CD4-positive, alpha-beta T cell (primary cell): ENCODE measurements around the gene GHITM. TPM values are rescaled to one million over a fixed set of nuclear protein-coding genes. Genes with fewer than 3 reads are reported as not detected.
"Not testable (repeated sequence)": the region's sequence is repeated elsewhere in the genome, so short reads cannot be mapped to it uniquely, and the experiment has no call there.

Experiments used
- ATAC-seq: fragments of 200-7000 bp; cut with Tn5 transposase; one replicate; pipeline ENCODE4 v1.10.0; 2022; ENCODE audit warnings: mild to moderate bottlenecking; ENCODE audit not compliant: poor library complexity
- CTCF ChIA-PET: fragments of 350-600 bp; sonication (Branson Sonifier 250); formaldehyde crosslinking; loops from one replicate; lab custom pipeline; 2021; ENCODE audit warnings: antibody characterized with exemption, inconsistent platforms; lab: Charles Lee
- POLR2A ChIA-PET: fragments of 350-600 bp; sonication (Branson Sonifier 250); formaldehyde crosslinking; loops from one replicate; lab custom pipeline; 2021; ENCODE audit warnings: antibody characterized with exemption, inconsistent platforms; lab: Charles Lee
- DNase-seq, 14 experiments: peaks; one replicate each; pipeline ENCODE4 v3.0.0-alpha.2; 2013 to 2020; ENCODE audit warnings: mixed read lengths in 2 of 14
- H3K27ac ChIP-seq, 2 donors: one replicate each; pipeline versions ENCODE4 v1.5.1 to v1.7.0; 2013; ENCODE audit warnings: low read length in 2 of 2, low read depth in 1 of 2, mild to moderate bottlenecking in 1 of 2
- H3K27me3 ChIP-seq, 2 experiments: 1 replicate in 1 of 2; 2 replicates in 1 of 2; pipeline versions ENCODE4 v1.6.1 to v1.7.0; 2013; ENCODE audit warnings: low read length in 2 of 2, control low read depth in 1 of 2, mild to moderate bottlenecking in 1 of 2, moderate library complexity in 1 of 2; ENCODE audit not compliant: insufficient read depth in 2 of 2, control insufficient read depth in 1 of 2
- H3K36me3 ChIP-seq: one replicate; pipeline ENCODE4 v1.6.1; 2013; ENCODE audit warnings: low read length, control low read depth; ENCODE audit not compliant: insufficient read depth
- H3K4me1 ChIP-seq: one replicate; pipeline ENCODE4 v1.6.1; 2013; ENCODE audit warnings: low read length, control low read depth; ENCODE audit not compliant: insufficient read depth
- H3K4me3 ChIP-seq: one replicate; pipeline ENCODE4 v1.5.1; 2013; ENCODE audit warnings: mild to moderate bottlenecking, low read length, moderate library complexity
- H3K9me3 ChIP-seq, 2 experiments: 1 replicate in 1 of 2; 2 replicates in 1 of 2; pipeline versions ENCODE4 v1.6.1 to v1.7.0; 2013; ENCODE audit warnings: low read length in 2 of 2, mild to moderate bottlenecking in 2 of 2, control low read depth in 1 of 2, moderate library complexity in 1 of 2; ENCODE audit not compliant: control insufficient read depth in 1 of 2, insufficient read depth in 1 of 2
- H3K27ac Mint-ChIP-seq: one replicate; pipeline ENCODE4 v1.8.0; 2020; ENCODE audit warnings: mixed read lengths
- H3K27me3 Mint-ChIP-seq: one replicate; pipeline ENCODE4 v1.8.0; 2021; ENCODE audit warnings: mixed read lengths
- H3K36me3 Mint-ChIP-seq: one replicate; pipeline ENCODE4 v1.8.0; 2021; ENCODE audit warnings: low read depth, mixed read lengths
- H3K4me1 Mint-ChIP-seq: one replicate; pipeline ENCODE4 v1.8.0; 2021; ENCODE audit warnings: low read depth, mixed read lengths
- H3K4me3 Mint-ChIP-seq: one replicate; pipeline ENCODE4 v1.8.0; 2020; ENCODE audit warnings: mild to moderate bottlenecking, mixed read lengths
- H3K9me3 Mint-ChIP-seq: one replicate; pipeline ENCODE4 v1.8.0; 2020; ENCODE audit warnings: mixed read lengths
- CTCF ChIP-seq: fragments of 200-600 bp; IDR thresholded peaks from one replicate; pipeline ENCODE4 v1.8.0; 2022; ENCODE audit warnings: antibody characterized with exemption, mild to moderate bottlenecking
- intact Hi-C, 2 experiments: fragments of 100-400 bp; cut with DNase I in 1 of 2; cut with micrococcal nuclease in 1 of 2; formaldehyde crosslinking; loops; one replicate each; pipeline versions ENCODE4 v1.15.1 to v1.9.0; 2023 to 2025; cut with DNase I, micrococcal nuclease
- total RNA-seq, 174 experiments: library from RNA in 2 of 174; stranded (reverse) in 2 of 174; gene quantifications; one replicate each; pipeline ENCODE4 v1.2.3 and lab custom pipeline; 2021 to 2026

The GHITM gene
- total RNA-seq, 2 experiments from 2014 or later = 64.7 to 67.9 TPM

- Histone ChIP-seq H3K27me3 (no peaks in the 10 kb centered on the region), H3K27ac (no peak overlapping the region), H3K9me3 (no peaks in the 10 kb centered on the region), H3K4me1 (no peaks in the 10 kb centered on the region), H3K4me3 (no peak overlapping the region), H3K36me3 (no peaks in the 10 kb centered on the region)
- ChIA-PET CTCF (no interaction called here), POLR2A (no interaction called here)
- Mint-ChIP-seq H3K27me3 (peaks cover 6% of the 10 kb centered on the region), H3K4me3 (no peak overlapping the region), H3K27ac (no peak overlapping the region), H3K9me3 (no peaks in the 10 kb centered on the region), H3K36me3 (no peaks in the 10 kb centered on the region), H3K4me1 (no peaks in the 10 kb centered on the region)
- intact Hi-C loops = no loop called here
- no peak for TF ChIP-seq CTCF
- ATAC-seq = no peak
- no peak for DNase-seq
Observed at GRCh38 chr10:84098667-84099066, 40.6 kb upstream of the GHITM start.

- Mint-ChIP-seq H3K4me1 (no peaks in the 10 kb centered on the region), H3K36me3 (no peaks in the 10 kb centered on the region), H3K9me3 (no peaks in the 10 kb centered on the region), H3K27me3 (peaks cover 6% of the 10 kb centered on the region), H3K27ac (no peak overlapping the region), H3K4me3 (no peak overlapping the region)
- intact Hi-C loops = no loop called here
- no peaks in the 10 kb centered on the region for H3K36me3 ChIP-seq
- H3K4me1 ChIP-seq = no peaks in the 10 kb centered on the region
- H3K27ac ChIP-seq = no peak overlapping the region
- ChIA-PET CTCF (no interaction called here), POLR2A (no interaction called here)
- H3K27me3 ChIP-seq = no peaks in the 10 kb centered on the region
- no peak overlapping the region for H3K4me3 ChIP-seq
- H3K9me3 ChIP-seq = no peaks in the 10 kb centered on the region
- no peak for TF ChIP-seq CTCF
- ATAC-seq (no peak), DNase-seq (no peak)
Observed at GRCh38 chr10:84101042-84101441, 38.3 kb upstream of the GHITM start.

- H3K27ac ChIP-seq = no peak overlapping the region
- H3K36me3 ChIP-seq = no peaks in the 10 kb centered on the region
- no peaks in the 10 kb centered on the region for H3K4me1 ChIP-seq
- H3K4me1 Mint-ChIP-seq = no peaks in the 10 kb centered on the region
- no peak overlapping the region for H3K4me3 Mint-ChIP-seq
- H3K4me3 ChIP-seq = no peak overlapping the region
- no peaks in the 10 kb centered on the region for H3K9me3 Mint-ChIP-seq
- no peaks in the 10 kb centered on the region for H3K36me3 Mint-ChIP-seq
- peaks cover 20% of the 10 kb centered on the region for H3K27me3 Mint-ChIP-seq
- intact Hi-C loops = no loop called here
- H3K27ac Mint-ChIP-seq = no peak overlapping the region
- no peak for DNase-seq
- ChIA-PET POLR2A (no interaction called here), CTCF (no interaction called here)
- no peaks in the 10 kb centered on the region for H3K9me3 ChIP-seq
- no peaks in the 10 kb centered on the region for H3K27me3 ChIP-seq
- TF ChIP-seq CTCF = no peak
- no peak for ATAC-seq
Observed at GRCh38 chr10:84108797-84109196, 30.5 kb upstream of the GHITM start.

GRCh38 chr10:84109772-84110171, 29.5 kb upstream of the GHITM start:
- H3K36me3 ChIP-seq, H3K27ac Mint-ChIP-seq, intact Hi-C loops, H3K27me3 ChIP-seq, DNase-seq, H3K27ac ChIP-seq, POLR2A ChIA-PET, H3K36me3 Mint-ChIP-seq, H3K4me3 ChIP-seq, H3K4me3 Mint-ChIP-seq, H3K4me1 ChIP-seq, H3K9me3 Mint-ChIP-seq, ATAC-seq, CTCF ChIA-PET, H3K4me1 Mint-ChIP-seq, H3K9me3 ChIP-seq: not testable (repeated sequence)
- H3K27me3 Mint-ChIP-seq = peaks cover 20% of the 10 kb centered on the region

- H3K27me3 ChIP-seq, H3K4me3 Mint-ChIP-seq, H3K36me3 Mint-ChIP-seq, H3K4me1 ChIP-seq, ATAC-seq, intact Hi-C loops, H3K27ac ChIP-seq, POLR2A ChIA-PET, H3K27ac Mint-ChIP-seq, H3K9me3 Mint-ChIP-seq, CTCF ChIA-PET, DNase-seq, H3K36me3 ChIP-seq, H3K9me3 ChIP-seq, H3K4me1 Mint-ChIP-seq, H3K4me3 ChIP-seq: not testable (repeated sequence)
- H3K27me3 Mint-ChIP-seq = peaks cover 26% of the 10 kb centered on the region
Observed at GRCh38 chr10:84113468-84113867, 25.8 kb upstream of the GHITM start.
